Neuronal stem cell (in vitro differentiated cells): ENCODE data around the gene CDK17.
"Not testable (repeated sequence)": the region's sequence is repeated elsewhere in the genome, so short reads cannot be mapped to it uniquely, and the experiment has no call there.

Source experiments
- DNase-seq: peaks from one replicate; pipeline ENCODE4 v3.0.0-alpha.2; 2013; ENCODE audit warnings: low spot score
- H2AFZ ChIP-seq: one replicate; pipeline ENCODE4 v1.6.1; 2013; ENCODE audit warnings: mild to moderate bottlenecking, low read length, inconsistent platforms
- H2AK5ac ChIP-seq: 2 replicates; pipeline ENCODE4 v1.6.1; 2013; ENCODE audit warnings: low read depth, mild to moderate bottlenecking, inconsistent platforms, low read length, moderate library complexity, mixed read lengths
- H2BK120ac ChIP-seq: 2 replicates; pipeline ENCODE4 v1.6.1; 2013; ENCODE audit warnings: low read depth, mild to moderate bottlenecking, inconsistent platforms, low read length, moderate library complexity, mixed read lengths
- H2BK12ac ChIP-seq: one replicate; pipeline ENCODE4 v1.6.1; 2013; ENCODE audit warnings: low read length, inconsistent platforms
- H2BK15ac ChIP-seq: 2 replicates; pipeline ENCODE4 v1.6.1; 2013; ENCODE audit warnings: mild to moderate bottlenecking, low read length, inconsistent platforms, mixed read lengths
- H2BK5ac ChIP-seq: one replicate; pipeline ENCODE4 v1.6.1; 2013; ENCODE audit warnings: inconsistent platforms, mild to moderate bottlenecking, low read length, moderate library complexity
- H3K14ac ChIP-seq: one replicate; pipeline ENCODE4 v1.6.1; 2013; ENCODE audit warnings: low read length, inconsistent platforms
- H3K18ac ChIP-seq: 2 replicates; pipeline ENCODE4 v1.6.1; 2013; ENCODE audit warnings: low read length, inconsistent platforms
- H3K23ac ChIP-seq: 2 replicates; pipeline ENCODE4 v1.6.1; 2013; ENCODE audit warnings: low read depth, mild to moderate bottlenecking, mixed read lengths, low read length, inconsistent platforms; ENCODE audit not compliant: poor library complexity
- H3K27ac ChIP-seq: replicated peaks from 3 replicates; pipeline ENCODE4 v1.5.1; 2013; ENCODE audit warnings: low read length, inconsistent platforms
- H3K27me3 ChIP-seq, 3 experiments: 2 replicates each; pipeline ENCODE4 v1.6.1; 2013; ENCODE audit warnings: low read length in 3 of 3, mild to moderate bottlenecking in 2 of 3, inconsistent platforms in 1 of 3, low read depth in 1 of 3, mixed read lengths in 1 of 3, moderate library complexity in 1 of 3; ENCODE audit not compliant: control insufficient read depth in 3 of 3, insufficient read depth in 3 of 3
- H3K36me3 ChIP-seq, 2 donors: replicated peaks in 1 of 2; 2 replicates each; pipeline ENCODE4 v1.6.1; 2013; ENCODE audit warnings: low read length in 2 of 2; ENCODE audit not compliant: control insufficient read depth in 2 of 2, insufficient read depth in 2 of 2
- H3K4ac ChIP-seq: 2 replicates; pipeline ENCODE4 v1.6.1; 2013; ENCODE audit warnings: inconsistent platforms, mild to moderate bottlenecking, low read length, moderate library complexity
- H3K4me1 ChIP-seq, 2 donors: 1 replicate in 1 of 2; 2 replicates in 1 of 2; pipeline ENCODE4 v1.6.1; 2013; ENCODE audit warnings: low read length in 2 of 2, low read depth in 1 of 2; ENCODE audit not compliant: control insufficient read depth in 2 of 2, insufficient read depth in 1 of 2
- H3K4me2 ChIP-seq: one replicate; pipeline ENCODE4 v1.6.1; 2013; ENCODE audit warnings: mild to moderate bottlenecking, low read length, inconsistent platforms; ENCODE audit not compliant: insufficient read depth, poor library complexity, severe bottlenecking
- H3K4me3 ChIP-seq, 2 donors: 2 replicates each; pipeline ENCODE4 v1.5.1; 2013; ENCODE audit warnings: low read length in 2 of 2, mild to moderate bottlenecking in 2 of 2, inconsistent platforms in 1 of 2, moderate library complexity in 1 of 2
- H3K79me1 ChIP-seq: one replicate; pipeline ENCODE4 v1.6.1; 2013; ENCODE audit warnings: low read depth, mild to moderate bottlenecking, inconsistent platforms, low read length, moderate library complexity
- H3K9ac ChIP-seq: one replicate; pipeline ENCODE4 v1.6.1; 2013; ENCODE audit warnings: mild to moderate bottlenecking, low read depth, low read length, inconsistent platforms; ENCODE audit not compliant: poor library complexity
- H3K9me3 ChIP-seq, 2 donors: replicated peaks in 1 of 2; 2 replicates each; pipeline versions ENCODE3 to v1.6.1; 2013; ENCODE audit warnings: low read length in 2 of 2, mild to moderate bottlenecking in 2 of 2, inconsistent platforms in 1 of 2, low read depth in 1 of 2, mixed read lengths in 1 of 2, moderate library complexity in 1 of 2; ENCODE audit not compliant: control insufficient read depth in 2 of 2, insufficient read depth in 1 of 2
- H4K8ac ChIP-seq: one replicate; pipeline ENCODE4 v1.6.1; 2013; ENCODE audit warnings: low read depth, mild to moderate bottlenecking, inconsistent platforms, low read length, moderate library complexity
- H4K91ac ChIP-seq: one replicate; pipeline ENCODE4 v1.6.1; 2013; ENCODE audit warnings: low read length, low read depth, mild to moderate bottlenecking, inconsistent platforms; ENCODE audit not compliant: poor library complexity
- WGBS, 2 donors: extraction: QIAGEN DNeasy Blood & Tissue Kit; methylation state at CpG; one replicate each; pipeline ENCODE4 v1.1.7; 2013; ENCODE audit warnings: missing lambda C conversion rate in 2 of 2, mixed read lengths in 1 of 2; ENCODE audit not compliant: insufficient read length in 2 of 2, insufficient replicate concordance in 1 of 2; ENCODE audit errors: extremely low coverage in 2 of 2; 5-methylcytosine and 5-hydroxymethylcytosine counted together

CDK17 gene

DNA sequence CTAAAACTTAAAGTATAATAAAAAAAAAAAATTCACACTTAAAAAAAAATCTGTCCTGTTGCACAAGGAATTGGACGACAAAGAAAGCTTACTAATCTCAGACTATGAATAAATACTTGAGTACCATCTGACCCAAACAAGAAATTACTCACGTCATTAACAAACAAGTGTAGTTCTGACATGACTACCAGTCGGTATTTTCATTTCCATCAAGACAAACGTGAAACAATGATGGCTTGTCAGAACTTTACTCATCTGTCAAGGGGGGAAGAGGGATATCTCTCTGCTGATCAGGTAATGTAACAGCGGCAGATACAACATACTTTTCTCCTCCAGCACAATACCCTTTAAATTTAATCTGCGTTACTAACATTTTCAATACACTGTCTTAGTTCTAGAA is 78.3 kb downstream of the CDK17 start:
- H2AFZ ChIP-seq, result no peak overlapping the region
- no peaks in the 10 kb centered on the region for H3K79me1 ChIP-seq
- no peak overlapping the region for H2BK12ac ChIP-seq
- H3K9me3 ChIP-seq, result peaks cover 6 to 10% of the 10 kb centered on the region in 2 donors
- no peaks in the 10 kb centered on the region for H3K27me3 ChIP-seq
- H2AK5ac ChIP-seq, result no peak overlapping the region
- no peak overlapping the region for H2BK15ac ChIP-seq
- H2BK5ac ChIP-seq, result no peak overlapping the region
- H3K14ac ChIP-seq, result no peak overlapping the region
- no peak overlapping the region for H2BK120ac ChIP-seq
- no peaks in the 10 kb centered on the region for H3K4me1 ChIP-seq
- no peak overlapping the region for H3K23ac ChIP-seq
- WGBS, 2 donors, result no CpG with 5 or more reads among the region's 6 CpGs
- no peak overlapping the region for H3K9ac ChIP-seq
- peaks cover 4 to 34% of the 10 kb centered on the region in 2 donors for H3K36me3 ChIP-seq
- H4K91ac ChIP-seq, result no peak overlapping the region
- H3K4ac ChIP-seq, result no peak overlapping the region
- H3K4me2 ChIP-seq, result no peak overlapping the region
- H3K18ac ChIP-seq, result no peak overlapping the region
- H4K8ac ChIP-seq, result no peak overlapping the region
- DNase-seq, result no peak
- no peak overlapping the region for H3K4me3 ChIP-seq
- H3K27ac ChIP-seq, result no peak overlapping the region

DNA sequence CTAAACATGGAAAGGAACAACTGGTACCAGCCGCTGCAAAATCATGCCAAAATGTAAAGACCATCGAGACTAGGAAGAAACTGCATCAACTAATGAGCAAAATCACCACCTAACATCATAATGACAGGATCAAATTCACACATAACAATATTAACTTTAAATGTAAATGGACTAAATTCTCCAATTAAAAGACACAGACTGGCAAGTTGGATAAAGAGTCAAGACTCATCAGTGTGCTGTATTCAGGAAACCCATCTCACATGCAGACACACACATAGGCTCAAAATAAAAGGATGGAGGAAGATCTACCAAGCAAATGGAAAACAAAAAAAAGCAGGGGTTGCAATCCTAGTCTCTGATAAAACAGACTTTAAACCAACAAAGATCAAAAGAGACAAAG is 82.4 kb downstream of the CDK17 start:
- H3K4me3 ChIP-seq, H2BK12ac ChIP-seq, H3K14ac ChIP-seq, H3K4ac ChIP-seq, H3K18ac ChIP-seq, H3K4me2 ChIP-seq, H3K27me3 ChIP-seq, H4K8ac ChIP-seq, H4K91ac ChIP-seq, H3K4me1 ChIP-seq, DNase-seq, H3K9ac ChIP-seq, H3K9me3 ChIP-seq, H2BK5ac ChIP-seq, H3K79me1 ChIP-seq, H2AFZ ChIP-seq, H3K27ac ChIP-seq, H3K23ac ChIP-seq, H2BK120ac ChIP-seq, H2AK5ac ChIP-seq, H2BK15ac ChIP-seq: not testable (repeated sequence)
- peaks cover 2 to 16% of the 10 kb centered on the region in 2 donors for H3K36me3 ChIP-seq
- no CpG with 5 or more reads among the region's 2 CpGs for WGBS, 2 donors

DNA sequence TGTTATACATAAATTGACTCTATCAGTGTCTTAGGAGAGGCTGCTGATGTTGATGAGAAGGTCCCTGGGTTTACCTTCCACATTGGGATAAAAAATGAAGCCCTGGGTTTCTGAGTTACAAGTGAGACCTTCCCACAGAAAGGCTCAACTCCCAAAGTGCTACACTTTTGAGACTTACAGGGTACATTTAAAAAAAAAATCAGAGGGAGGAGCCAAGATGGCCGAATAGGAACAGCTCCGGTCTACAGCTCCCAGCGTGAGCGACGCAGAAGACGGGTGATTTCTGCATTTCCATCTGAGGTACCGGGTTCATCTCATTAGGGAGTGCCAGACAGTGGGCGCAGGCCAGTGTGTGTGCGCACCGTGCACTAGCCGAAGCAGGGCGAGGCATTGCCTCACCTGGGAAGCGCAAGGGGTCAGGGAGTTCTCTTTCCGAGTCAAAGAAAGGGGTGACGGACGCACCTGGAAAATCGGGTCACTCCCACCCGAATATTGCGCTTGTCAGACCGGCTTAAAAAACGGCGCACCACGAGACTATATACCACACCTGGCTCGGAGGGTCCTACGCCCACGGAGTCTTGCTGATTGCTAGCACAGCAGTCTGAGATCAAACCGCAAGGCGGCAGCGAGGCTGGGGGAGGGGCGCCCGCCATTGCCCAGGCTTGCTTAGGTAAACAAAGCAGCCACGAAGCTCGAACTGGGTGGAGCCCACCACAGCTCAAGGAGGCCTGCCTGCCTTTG is 84.3 kb downstream of the CDK17 start:
- not testable (repeated sequence) for H2BK120ac ChIP-seq, H2BK5ac ChIP-seq, H2BK15ac ChIP-seq, H4K91ac ChIP-seq, H3K4me1 ChIP-seq, H3K18ac ChIP-seq, H3K9me3 ChIP-seq, H3K14ac ChIP-seq, DNase-seq, H3K9ac ChIP-seq, H3K23ac ChIP-seq, H4K8ac ChIP-seq, H3K4ac ChIP-seq, H2AK5ac ChIP-seq, H3K79me1 ChIP-seq, H2BK12ac ChIP-seq, H3K27me3 ChIP-seq, H3K27ac ChIP-seq
- Histone ChIP-seq H3K4me3 (peak overlapping the region in 1 of 2 donors; percentile 47), H3K36me3 (peaks cover under 1 to 20% of the 10 kb centered on the region in 2 donors), H3K4me2 (peak overlapping the region; percentile 19), H2AFZ (peak overlapping the region; percentile 85)
- no CpG with 5 or more reads among the region's 33 CpGs for WGBS, 2 donors

DNA sequence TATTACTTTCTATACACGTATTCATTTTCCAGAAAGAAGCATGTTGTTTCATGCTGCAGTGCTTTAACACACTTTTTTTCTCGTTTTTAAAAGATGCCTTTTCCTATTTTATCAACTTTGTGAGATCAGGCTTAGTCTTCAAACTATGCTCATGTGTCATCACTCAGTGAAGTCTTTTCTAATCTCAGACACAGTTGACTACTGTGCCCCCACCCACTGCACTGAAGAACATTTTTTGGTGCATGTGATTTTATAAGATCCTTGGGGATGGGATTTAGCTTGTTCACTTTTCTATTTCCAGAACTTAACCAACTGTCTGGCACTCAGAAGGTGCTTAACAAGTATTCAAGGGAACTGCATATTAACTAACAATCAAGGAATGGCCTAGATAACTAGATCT is 85.5 kb downstream of the CDK17 start:
- Histone ChIP-seq H3K27ac (no peak overlapping the region), H3K14ac (no peak overlapping the region)

More for the DNA sequence above, 85.5 kb downstream of the CDK17 start:
- H3K9me3 ChIP-seq, result peaks cover 0 to 6% of the 10 kb centered on the region in 2 donors
- no peak overlapping the region for H3K4ac ChIP-seq
- H3K23ac ChIP-seq, result no peak overlapping the region
- H2BK5ac ChIP-seq, result no peak overlapping the region
- no peaks in the 10 kb centered on the region for H3K27me3 ChIP-seq
- no peak overlapping the region for H4K91ac ChIP-seq
- no peak overlapping the region for H4K8ac ChIP-seq
- H3K4me2 ChIP-seq, result no peak overlapping the region
- H2AK5ac ChIP-seq, result no peak overlapping the region
- no peak overlapping the region for H2BK12ac ChIP-seq
- no peak overlapping the region for H3K18ac ChIP-seq
- H2BK120ac ChIP-seq, result no peak overlapping the region
- WGBS, 2 donors, result no CpG with 5 or more reads among the region's 2 CpGs
- H3K79me1 ChIP-seq, result no peaks in the 10 kb centered on the region
- H3K36me3 ChIP-seq, result peaks cover 1 to 32% of the 10 kb centered on the region in 2 donors
- DNase-seq, result no peak
- H3K4me1 ChIP-seq, result peaks cover 0 to 2% of the 10 kb centered on the region in 2 donors
- H2AFZ ChIP-seq, result no peak overlapping the region
- H3K4me3 ChIP-seq, result no peak overlapping the region
- no peak overlapping the region for H3K9ac ChIP-seq
- no peak overlapping the region for H2BK15ac ChIP-seq
